Adrenal gland (tissue), 12 donors: Measurements from ENCODE around the gene MLLT3. TPM values are rescaled to one million over a fixed set of nuclear protein-coding genes. Genes with fewer than 3 reads are reported as not detected.

Experiments
- DNase-seq, 7 donors: peaks; one replicate each; pipeline ENCODE4 v3.0.0-alpha.2; 2019 to 2020
- H3K27ac ChIP-seq, 5 donors: fragments of 200-600 bp; sonication (generic) in 4 of 5; 1 replicate in 3 of 5; 2 replicates in 2 of 5; pipeline versions ENCODE4 v1.5.1 to v1.8.0; 2016 to 2020; ENCODE audit warnings: mild to moderate bottlenecking in 1 of 5
- H3K27me3 ChIP-seq: fragments of 200-600 bp; 2 replicates; pipeline ENCODE4 v1.8.0; 2021
- H3K36me3 ChIP-seq, 2 donors: fragments of 200-600 bp; replicated peaks in 1 of 2; 1 replicate in 1 of 2; 2 replicates in 1 of 2; pipeline versions ENCODE4 v1.5.1 to v1.8.0; 2018 to 2022
- H3K4me1 ChIP-seq, 2 donors: fragments of 200-600 bp; replicated peaks in 1 of 2; 1 replicate in 1 of 2; 2 replicates in 1 of 2; pipeline versions ENCODE4 v1.5.1 to v1.8.0; 2018 to 2021
- H3K4me3 ChIP-seq, 4 donors: fragments of 200-600 bp; sonication (generic) in 3 of 4; one replicate each; pipeline ENCODE4 v1.5.1; 2016 to 2018
- H3K9me3 ChIP-seq, 3 donors: fragments of 200-600 bp; sonication (generic) in 1 of 3; replicated peaks in 1 of 3; 1 replicate in 2 of 3; 2 replicates in 1 of 3; pipeline versions ENCODE4 v1.5.1 to v1.8.0; 2016 to 2021
- CTCF ChIP-seq, 6 experiments: fragments of 450-650 bp in 4 of 6; fragments of 200-600 bp in 2 of 6; sonication (generic) in 1 of 6; IDR thresholded peaks; 1 replicate in 5 of 6; 2 replicates in 1 of 6; pipeline versions ENCODE4 v1.5.1 to v1.8.0; 2016 to 2021; ENCODE audit warnings: antibody characterized with exemption in 6 of 6, mild to moderate bottlenecking in 2 of 6, moderate library complexity in 1 of 6
- POLR2A ChIP-seq, 2 donors: fragments of 450-650 bp; IDR thresholded peaks; one replicate each; pipeline ENCODE4 v1.6.1; 2017; ENCODE audit warnings: antibody characterized with exemption in 2 of 2, mild to moderate bottlenecking in 2 of 2, moderate library complexity in 1 of 2
- WGBS, 4 donors: extraction: QIAGEN DNeasy Blood & Tissue Kit in 2 of 4; methylation state at CpG; one replicate each; pipeline versions ENCODE4 v1.1.5 to v1.1.7; 2013 to 2017; 5-methylcytosine and 5-hydroxymethylcytosine counted together
- intact Hi-C, 2 donors: fragments of 100-400 bp; cut with DNase I; formaldehyde crosslinking; loops; one replicate each; pipeline versions ENCODE4 v1.14.1 to v1.15.0; 2022 to 2023
- polyA plus RNA-seq, 3 donors: library from polyadenylated mRNA; stranded (reverse); fragments of 200-250 nt in 2 of 3; fragments of 350-450 nt in 1 of 3; fragmentation: Illumina TruSeq in 1 of 3; extraction: RNeasy Lipid Tissue Mini Kit (QIAGEN cat#74804) in 1 of 3; gene quantifications; one replicate each; pipeline ENCODE4 v1.2.3, GENCODE V29; 2013 to 2014
- total RNA-seq, 9 donors: library from RNA; depleted of rRNA in 4 of 9; stranded (reverse); fragments of >200 nt in 4 of 9; fragments of 120-200 nt in 1 of 9; fragmentation: NEBNext Ultra II Directional in 1 of 9; extraction: Animal tissue kit (Norgen Biotek cat#: 25700) in 1 of 9; gene quantifications; one replicate each; pipeline versions ENCODE4 v1.1.0 to v1.2.4, GENCODE V29; 2013 to 2023
- donor health status: healthy with polysubstance abuse.
- donor health status: Bipolar disorder and iron deficiency.
- donor health status: DM: yes; HTN: yes; CAD: no.
- donor health status: DM: no; HTN: no; CAD: no.
- donor health status: DM: no; HTN: no; CAD: no.
- donor health status: DM: yes; HTN: yes; CAD: no.

Gene MLLT3
- total and polyA plus RNA-seq, 12 donors, result 11.0 to 37.7 (median 17.9) TPM

- Histone ChIP-seq H3K36me3 (no peaks in the 10 kb centered on the region), H3K4me3 (no peak overlapping the region), H3K4me1 (peaks cover 0 to 12% of the 10 kb centered on the region in 2 donors), H3K27ac (no peak overlapping the region), H3K27me3 (no peaks in the 10 kb centered on the region), H3K9me3 (no peaks in the 10 kb centered on the region)
- DNase-seq, result no peak
- TF ChIP-seq POLR2A (IDR thresholded peaks at IDR 0.05) (no peak), CTCF (IDR thresholded peaks at IDR 0.05) (no peak)
- intact Hi-C loops, result no loop called here
- 82 to 93% (median 89%) methylated on average over 3 of the region's 3 CpGs for WGBS, 4 donors
These were observed 27.7 kb downstream of the MLLT3 start for GRCh38 chr9:20594608-20595007.

- no peak for DNase-seq
- H3K27ac ChIP-seq, result no peak overlapping the region
- H3K27me3 ChIP-seq, result no peaks in the 10 kb centered on the region
- intact Hi-C loops, result no loop called here
- no peaks in the 10 kb centered on the region for H3K36me3 ChIP-seq
- TF ChIP-seq CTCF (IDR thresholded peaks at IDR 0.05) (no peak), POLR2A (IDR thresholded peaks at IDR 0.05) (no peak)
- 53 to 61% (median 60%) methylated on average over 2 of the region's 2 CpGs for WGBS, 4 donors
- no peaks in the 10 kb centered on the region for H3K9me3 ChIP-seq
- H3K4me1 ChIP-seq, result peaks cover 0 to 12% of the 10 kb centered on the region in 2 donors
- no peak overlapping the region for H3K4me3 ChIP-seq
These were observed 28.8 kb downstream of the MLLT3 start for GRCh38 chr9:20593537-20593936.

GRCh38 chr9:20593105-20593504 is 29.2 kb downstream of the MLLT3 start:
- DNase-seq, result no peak
- Histone ChIP-seq H3K36me3 (no peaks in the 10 kb centered on the region), H3K4me3 (no peak overlapping the region), H3K9me3 (no peaks in the 10 kb centered on the region), H3K27ac (no peak overlapping the region), H3K4me1 (peaks cover 0 to 9% of the 10 kb centered on the region in 2 donors), H3K27me3 (no peaks in the 10 kb centered on the region)
- intact Hi-C loops, result no loop called here
- no peak for TF ChIP-seq POLR2A (IDR thresholded peaks at IDR 0.05)
- no peak for TF ChIP-seq CTCF (IDR thresholded peaks at IDR 0.05)
- WGBS, 4 donors, result 75 to 80% (median 79%) methylated on average over 5 of the region's 5 CpGs

- Histone ChIP-seq H3K27ac (no peak overlapping the region), H3K4me3 (no peak overlapping the region), H3K9me3 (no peaks in the 10 kb centered on the region), H3K36me3 (no peaks in the 10 kb centered on the region), H3K27me3 (no peaks in the 10 kb centered on the region), H3K4me1 (peaks cover 0 to 5% of the 10 kb centered on the region in 2 donors)
- intact Hi-C loops, result no loop called here
- TF ChIP-seq POLR2A (IDR thresholded peaks at IDR 0.05), result no peak
- TF ChIP-seq CTCF (IDR thresholded peaks at IDR 0.05), result no peak
- DNase-seq, result no peak
- WGBS, 4 donors, result 82 to 88% (median 85%) methylated on average over 1 of the region's 1 CpG
These were observed 29.6 kb downstream of the MLLT3 start for GRCh38 chr9:20592673-20593072.
